ENCODE data around the gene SRSF8. TPM values are rescaled to one million over a fixed set of nuclear protein-coding genes. Genes with fewer than 3 reads are reported as not detected.

The SRSF8 gene
- total RNA-seq, 4 donors from 2014 or later = 30.3 to 42.2 (median 34.8) TPM

DNA sequence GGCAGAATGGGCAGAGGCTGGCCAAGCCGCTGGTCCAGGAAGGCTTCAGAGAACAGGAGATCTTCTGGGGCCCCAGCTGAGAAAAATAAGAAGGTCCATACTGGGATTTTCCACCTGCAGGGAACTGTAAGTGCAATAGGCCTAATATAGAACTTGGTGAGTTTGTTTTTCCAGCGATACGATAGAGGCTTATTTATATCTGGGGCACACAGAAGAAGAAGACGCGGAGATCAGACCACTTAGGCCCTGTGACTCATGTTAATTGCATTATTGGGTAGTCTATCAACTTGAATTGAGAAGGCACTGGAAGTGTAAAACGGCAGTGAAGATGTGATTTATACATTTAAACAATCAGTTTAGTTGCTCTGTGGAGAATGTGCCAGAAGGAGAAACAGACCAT lies 7.7 kb upstream of the SRSF8 start:
- Histone ChIP-seq H3K4me1 (no peaks in the 10 kb centered on the region), H3K4me3 (no peak overlapping the region), H3K27me3 (peaks cover 0 to 8% (median 3%) of the 10 kb centered on the region in 4 donors), H3K27ac (replicated peaks in 1 of 4) (no peak overlapping the region), H3K9me3 (no peaks in the 10 kb centered on the region), H3K36me3 (no peaks in the 10 kb centered on the region)
- intact Hi-C loops (cut with DNase I) = no loop called here
- 85% methylated on average over 6 of the region's 6 CpGs for WGBS
- peak; percentile 53 for DNase-seq (ENCODE audit: extremely low spot score)
- TF ChIP-seq, protein P1, sequence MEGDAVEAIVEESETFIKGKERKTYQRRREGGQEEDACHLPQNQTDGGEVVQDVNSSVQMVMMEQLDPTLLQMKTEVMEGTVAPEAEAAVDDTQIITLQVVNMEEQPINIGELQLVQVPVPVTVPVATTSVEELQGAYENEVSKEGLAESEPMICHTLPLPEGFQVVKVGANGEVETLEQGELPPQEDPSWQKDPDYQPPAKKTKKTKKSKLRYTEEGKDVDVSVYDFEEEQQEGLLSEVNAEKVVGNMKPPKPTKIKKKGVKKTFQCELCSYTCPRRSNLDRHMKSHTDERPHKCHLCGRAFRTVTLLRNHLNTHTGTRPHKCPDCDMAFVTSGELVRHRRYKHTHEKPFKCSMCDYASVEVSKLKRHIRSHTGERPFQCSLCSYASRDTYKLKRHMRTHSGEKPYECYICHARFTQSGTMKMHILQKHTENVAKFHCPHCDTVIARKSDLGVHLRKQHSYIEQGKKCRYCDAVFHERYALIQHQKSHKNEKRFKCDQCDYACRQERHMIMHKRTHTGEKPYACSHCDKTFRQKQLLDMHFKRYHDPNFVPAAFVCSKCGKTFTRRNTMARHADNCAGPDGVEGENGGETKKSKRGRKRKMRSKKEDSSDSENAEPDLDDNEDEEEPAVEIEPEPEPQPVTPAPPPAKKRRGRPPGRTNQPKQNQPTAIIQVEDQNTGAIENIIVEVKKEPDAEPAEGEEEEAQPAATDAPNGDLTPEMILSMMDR (IDR thresholded peaks at IDR 0.05) = no peak
- TF ChIP-seq POLR2A (IDR thresholded peaks at IDR 0.05; ENCODE audit: low read depth) (no peak), EP300 (IDR thresholded peaks at IDR 0.05) (no peak), POLR2AphosphoS5 (IDR thresholded peaks at IDR 0.05) (no peak)

DNA sequence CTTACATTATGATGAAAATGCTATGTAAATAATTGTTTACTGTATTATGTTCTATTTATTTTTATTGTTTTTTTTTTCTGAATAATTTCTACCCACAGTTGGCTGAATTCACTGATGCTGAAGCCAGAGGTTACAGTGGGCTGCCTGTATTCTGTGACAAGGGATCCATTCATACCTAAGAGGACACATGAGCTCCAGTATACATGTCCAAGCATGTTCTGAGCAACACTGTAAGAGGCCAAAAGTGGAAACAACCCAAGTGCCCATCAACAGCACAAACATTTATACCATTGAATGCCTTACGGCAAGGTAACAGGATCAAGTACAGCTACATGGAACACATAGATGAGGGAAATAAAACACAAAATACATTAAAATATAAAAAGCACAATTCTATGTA lies 1.4 kb upstream of the SRSF8 start:
- intact Hi-C loops (cut with DNase I) = loop anchor here (5.0 kb wide), 2 partner anchors 637 to 702 kb away; no protein-coding TSS in a partner anchor
- TF ChIP-seq POLR2A (IDR thresholded peaks at IDR 0.05; ENCODE audit: low read depth) = no peak
- TF ChIP-seq, protein P1 (IDR thresholded peaks at IDR 0.05) = no peak

DNA sequence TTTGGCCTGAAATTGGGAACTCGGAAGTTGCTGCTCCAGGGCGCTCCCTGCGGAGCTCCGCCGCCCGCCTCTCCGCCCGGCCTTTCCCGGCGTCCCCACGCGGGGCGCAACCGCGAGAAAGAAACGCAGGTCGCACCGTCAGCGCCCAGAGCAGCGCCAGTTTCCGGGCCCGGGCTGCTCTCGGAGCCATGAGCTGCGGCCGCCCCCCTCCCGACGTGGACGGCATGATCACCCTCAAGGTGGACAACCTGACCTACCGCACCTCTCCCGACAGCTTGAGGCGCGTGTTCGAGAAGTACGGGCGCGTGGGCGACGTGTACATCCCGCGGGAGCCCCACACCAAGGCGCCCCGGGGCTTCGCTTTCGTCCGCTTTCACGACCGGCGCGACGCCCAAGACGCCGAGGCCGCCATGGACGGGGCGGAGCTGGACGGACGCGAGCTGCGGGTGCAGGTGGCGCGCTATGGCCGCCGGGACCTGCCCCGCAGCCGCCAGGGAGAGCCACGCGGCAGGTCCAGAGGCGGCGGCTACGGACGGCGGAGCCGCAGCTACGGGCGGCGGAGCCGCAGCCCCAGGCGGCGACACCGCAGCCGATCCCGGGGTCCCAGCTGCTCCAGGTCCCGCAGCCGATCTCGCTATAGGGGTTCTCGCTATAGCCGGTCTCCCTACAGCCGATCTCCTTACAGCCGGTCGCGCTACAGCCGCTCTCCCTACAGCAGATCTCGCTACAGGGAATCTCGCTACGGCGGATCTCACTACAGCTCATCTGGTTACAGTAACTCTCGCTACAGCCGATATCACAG lies 521 bp downstream of the SRSF8 start:
- DNase-seq (ENCODE audit: extremely low spot score) = peak; percentile 95
- H3K4me1 ChIP-seq = peaks cover 11 to 28% (median 26%) of the 10 kb centered on the region in 4 donors
- no peaks in the 10 kb centered on the region for H3K9me3 ChIP-seq
- peaks cover 0 to 5% (median 0%) of the 10 kb centered on the region in 4 donors for H3K36me3 ChIP-seq
- TF ChIP-seq POLR2A (IDR thresholded peaks at IDR 0.05; ENCODE audit: low read depth) (no peak), POLR2AphosphoS5 (IDR thresholded peaks at IDR 0.05) (peak; percentile 69 to 89)
- TF ChIP-seq, protein P1 (IDR thresholded peaks at IDR 0.05) = peak; percentile 29 to 75 (median 45)
- intact Hi-C loops (cut with DNase I) = loop anchor here (5.0 kb wide), 2 partner anchors 635 to 700 kb away; no protein-coding TSS in a partner anchor
- 0% methylated on average over 7 of the region's 98 CpGs for WGBS
- H3K4me3 ChIP-seq = peak overlapping the region; percentile 78 to 89 (median 84)
- H3K27ac ChIP-seq (replicated peaks in 1 of 4) = peak overlapping the region; percentile 97 to 98 (median 98)
- H3K27me3 ChIP-seq = peaks cover 0 to 7% (median 0%) of the 10 kb centered on the region in 4 donors

More for the DNA sequence above, 1.4 kb upstream of the SRSF8 start:
- Histone ChIP-seq H3K36me3 (no peaks in the 10 kb centered on the region), H3K9me3 (no peaks in the 10 kb centered on the region), H3K27ac (replicated peaks in 1 of 4) (no peak overlapping the region), H3K4me3 (no peak overlapping the region), H3K27me3 (peaks cover 0 to 7% (median 0%) of the 10 kb centered on the region in 4 donors), H3K4me1 (peaks cover 11 to 22% (median 21%) of the 10 kb centered on the region in 4 donors)
- WGBS = 96% methylated on average over 1 of the region's 1 CpG
- no peak for DNase-seq (ENCODE audit: extremely low spot score)

DNA sequence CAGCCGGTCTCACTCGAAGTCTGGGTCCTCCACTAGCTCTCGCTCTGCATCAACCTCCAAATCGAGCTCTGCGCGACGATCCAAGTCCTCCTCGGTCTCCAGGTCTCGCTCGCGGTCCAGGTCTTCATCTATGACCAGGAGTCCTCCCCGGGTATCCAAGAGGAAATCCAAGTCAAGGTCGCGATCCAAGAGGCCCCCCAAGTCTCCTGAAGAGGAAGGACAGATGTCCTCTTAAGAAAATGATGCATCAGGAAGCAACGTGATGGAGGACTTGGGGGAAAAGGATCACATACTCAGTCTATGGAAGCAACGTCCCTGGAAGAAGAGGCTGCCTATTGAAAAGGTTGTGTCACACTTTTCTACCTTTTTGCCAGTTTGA lies 1.1 kb downstream of the SRSF8 start:
- intact Hi-C loops (cut with DNase I) = loop anchor here (1.0 to 5.0 kb wide), 3 partner anchors 95 to 699 kb away; partner anchors contain the start of genes CWC15 and KDM4D
- Histone ChIP-seq H3K9me3 (no peaks in the 10 kb centered on the region), H3K4me3 (peak overlapping the region; percentile 78 to 89 (median 84)), H3K36me3 (peaks cover 0 to 5% (median 0%) of the 10 kb centered on the region in 4 donors), H3K4me1 (peaks cover 11 to 28% (median 26%) of the 10 kb centered on the region in 4 donors), H3K27ac (replicated peaks in 1 of 4) (peak overlapping the region; percentile 97 to 98 (median 98)), H3K27me3 (peaks cover 0 to 7% (median 0%) of the 10 kb centered on the region in 4 donors)
- TF ChIP-seq EP300 (IDR thresholded peaks at IDR 0.05) = no peak
- no peak for TF ChIP-seq POLR2AphosphoS5 (IDR thresholded peaks at IDR 0.05)
- TF ChIP-seq POLR2A (IDR thresholded peaks at IDR 0.05; ENCODE audit: low read depth) = no peak
- TF ChIP-seq, protein P1 (IDR thresholded peaks at IDR 0.05) = no peak
- peak; percentile 92 for DNase-seq (ENCODE audit: extremely low spot score)
- WGBS = 1% methylated on average over 16 of the region's 16 CpGs
